Neural crest cell (in vitro differentiated cells): ENCODE results near the gene IL17A. TPM values are rescaled to one million over a fixed set of nuclear protein-coding genes. Genes with fewer than 3 reads are reported as not detected.

Experiments used
- DNase-seq: peaks from one replicate; pipeline ENCODE4 v3.0.0; 2021; ENCODE audit warnings: low read depth, mixed read lengths, low spot score
- H3K27ac Mint-ChIP-seq: one replicate; pipeline ENCODE4 v1.8.0; 2021; ENCODE audit warnings: mild to moderate bottlenecking, mixed read lengths; ENCODE audit not compliant: unreplicated experiment
- H3K27me3 Mint-ChIP-seq: 2 replicates; pipeline ENCODE4 v1.8.0; 2021; ENCODE audit warnings: low read depth, mild to moderate bottlenecking, mixed read lengths
- H3K36me3 Mint-ChIP-seq: 2 replicates; pipeline ENCODE4 v1.8.0; 2021; ENCODE audit warnings: low read depth, mild to moderate bottlenecking, mixed read lengths
- H3K4me1 Mint-ChIP-seq: 2 replicates; pipeline ENCODE4 v1.8.0; 2021; ENCODE audit warnings: mixed read lengths
- H3K4me3 Mint-ChIP-seq: one replicate; pipeline ENCODE4 v1.8.0; 2021; ENCODE audit warnings: mild to moderate bottlenecking, mixed read lengths
- H3K9me3 Mint-ChIP-seq: 2 replicates; pipeline ENCODE4 v1.8.0; 2021; ENCODE audit warnings: mixed read lengths
- long read RNA-seq: library from polyadenylated mRNA; unstranded; transcript quantifications from one replicate; pipeline ENCODE4 v2.0.0, GENCODE V29; 2020
- total RNA-seq: library from RNA; stranded (reverse); gene quantifications from 2 replicates; pipeline ENCODE4 v1.2.1, GENCODE V29; 2021
- TF ChIP-seq, protein P1 (sequence below): fragments of 200-600 bp; sonication (generic); conservative IDR thresholded peaks from 2 replicates; pipeline ENCODE4 v1.5.0; 2021; ENCODE audit warnings: antibody characterized with exemption, mild to moderate bottlenecking

The IL17A gene
- total RNA-seq: not detected in 2 replicates
- long read RNA-seq: 0 reads

- Mint-ChIP-seq H3K9me3 (peaks cover 4% of the 10 kb centered on the region), H3K4me1 (no peaks in the 10 kb centered on the region), H3K36me3 (no peaks in the 10 kb centered on the region), H3K27ac (no peak within 1 kb of the TSS), H3K4me3 (no peak within 1 kb of the TSS), H3K27me3 (peaks cover 4% of the 10 kb centered on the region)
- DNase-seq: no peak
- TF ChIP-seq, protein P1, sequence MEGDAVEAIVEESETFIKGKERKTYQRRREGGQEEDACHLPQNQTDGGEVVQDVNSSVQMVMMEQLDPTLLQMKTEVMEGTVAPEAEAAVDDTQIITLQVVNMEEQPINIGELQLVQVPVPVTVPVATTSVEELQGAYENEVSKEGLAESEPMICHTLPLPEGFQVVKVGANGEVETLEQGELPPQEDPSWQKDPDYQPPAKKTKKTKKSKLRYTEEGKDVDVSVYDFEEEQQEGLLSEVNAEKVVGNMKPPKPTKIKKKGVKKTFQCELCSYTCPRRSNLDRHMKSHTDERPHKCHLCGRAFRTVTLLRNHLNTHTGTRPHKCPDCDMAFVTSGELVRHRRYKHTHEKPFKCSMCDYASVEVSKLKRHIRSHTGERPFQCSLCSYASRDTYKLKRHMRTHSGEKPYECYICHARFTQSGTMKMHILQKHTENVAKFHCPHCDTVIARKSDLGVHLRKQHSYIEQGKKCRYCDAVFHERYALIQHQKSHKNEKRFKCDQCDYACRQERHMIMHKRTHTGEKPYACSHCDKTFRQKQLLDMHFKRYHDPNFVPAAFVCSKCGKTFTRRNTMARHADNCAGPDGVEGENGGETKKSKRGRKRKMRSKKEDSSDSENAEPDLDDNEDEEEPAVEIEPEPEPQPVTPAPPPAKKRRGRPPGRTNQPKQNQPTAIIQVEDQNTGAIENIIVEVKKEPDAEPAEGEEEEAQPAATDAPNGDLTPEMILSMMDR: no peak
Measured at GRCh38 chr6:52186075-52186474, at the start of gene IL17A. TSS of gene IL17A (plus strand) at chr6:52186375. CDS start at chr6:52186432, 57 bp downstream.

DNA sequence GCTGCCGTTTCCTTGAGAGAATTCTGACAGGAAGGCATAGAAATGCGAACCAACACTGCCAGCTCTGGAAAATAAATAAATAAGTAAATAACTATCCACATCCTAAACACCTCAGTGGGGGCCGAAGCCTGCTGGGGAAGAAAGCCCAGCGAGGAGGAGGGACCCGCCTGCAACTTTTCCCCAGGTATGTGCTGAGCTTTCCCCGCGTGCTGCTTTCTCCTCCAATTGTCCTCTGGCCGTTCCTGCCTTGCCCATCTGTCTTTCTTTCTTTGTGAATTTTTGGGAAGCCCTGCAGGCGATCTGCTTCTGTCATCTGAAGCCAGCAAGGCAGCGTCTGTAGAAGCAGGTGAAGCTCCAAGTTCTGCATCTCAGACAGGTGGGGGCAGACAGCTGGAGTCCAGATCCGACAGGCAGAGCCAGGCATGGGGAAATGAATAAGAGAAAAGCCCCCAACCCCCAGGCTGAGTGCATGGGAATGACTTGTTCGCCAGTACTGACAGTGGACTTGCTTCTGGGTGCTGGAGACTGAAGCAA is 49.2 kb upstream of the IL17A start:
- TF ChIP-seq, protein P1: no peak
- Mint-ChIP-seq H3K27me3 (peaks cover 10% of the 10 kb centered on the region), H3K36me3 (no peaks in the 10 kb centered on the region), H3K4me3 (no peak overlapping the region), H3K9me3 (no peaks in the 10 kb centered on the region), H3K27ac (no peak overlapping the region), H3K4me1 (no peaks in the 10 kb centered on the region)
- no peak for DNase-seq

DNA sequence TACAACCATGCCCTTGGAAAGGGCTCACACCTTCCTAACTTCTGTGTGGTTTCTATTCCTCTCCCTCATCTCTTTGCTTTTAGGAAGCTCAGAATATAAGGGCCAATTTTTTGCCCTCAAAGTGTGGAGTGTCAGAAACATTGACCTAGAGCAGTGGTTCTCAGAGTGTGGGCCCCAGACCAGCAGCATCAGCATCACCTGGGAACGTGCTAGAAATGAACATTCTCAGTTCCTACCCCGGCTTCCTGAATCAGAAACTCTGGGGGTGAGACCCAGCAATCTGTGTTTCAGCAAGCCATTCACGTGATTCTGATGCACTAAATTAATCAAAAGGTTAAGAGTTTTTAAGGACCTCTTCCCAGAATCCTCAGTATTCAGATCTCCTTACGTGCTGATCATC is 47.9 kb upstream of the IL17A start:
- Mint-ChIP-seq H3K36me3 (no peaks in the 10 kb centered on the region), H3K9me3 (no peaks in the 10 kb centered on the region), H3K27ac (no peak overlapping the region), H3K4me1 (no peaks in the 10 kb centered on the region), H3K27me3 (peaks cover 16% of the 10 kb centered on the region), H3K4me3 (no peak overlapping the region)
- no peak for DNase-seq
- TF ChIP-seq, protein P1: no peak

DNA sequence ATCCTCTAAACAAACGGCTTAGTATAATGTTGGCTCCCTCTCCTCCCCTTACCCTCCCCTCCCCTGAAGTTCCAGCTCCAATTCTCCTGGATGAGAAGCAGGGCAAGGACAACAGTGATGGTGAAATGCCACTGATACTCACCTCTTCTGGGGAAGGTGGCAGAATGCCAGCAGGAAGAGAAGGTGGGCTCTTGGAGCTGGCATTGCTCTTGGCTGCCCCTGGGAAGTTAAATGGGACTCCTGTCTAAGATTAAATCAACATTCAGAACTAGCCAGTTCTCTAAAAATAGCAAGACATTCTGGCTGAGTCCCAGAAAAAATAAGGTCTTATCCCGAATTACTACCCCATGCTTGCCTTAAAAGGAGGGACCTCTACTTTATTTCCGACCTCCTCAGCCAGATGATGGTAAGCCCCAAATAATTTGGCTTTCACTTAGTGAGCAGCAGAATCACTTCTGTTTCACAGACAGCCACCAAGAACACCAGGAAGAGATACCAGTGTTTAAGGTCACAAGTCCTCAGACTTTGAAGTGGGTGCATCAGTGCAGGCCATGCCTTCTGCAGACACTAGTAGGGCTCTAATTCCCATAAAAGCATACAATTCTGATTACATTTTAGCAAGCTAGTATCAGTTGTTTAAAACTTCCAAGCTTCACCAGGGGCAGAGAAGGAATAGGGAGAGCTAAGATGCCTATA is 46.0 kb upstream of the IL17A start:
- Mint-ChIP-seq H3K27me3 (peaks cover 24% of the 10 kb centered on the region), H3K27ac (no peak overlapping the region), H3K36me3 (no peaks in the 10 kb centered on the region), H3K9me3 (no peaks in the 10 kb centered on the region), H3K4me3 (no peak overlapping the region), H3K4me1 (no peaks in the 10 kb centered on the region)
- no peak for DNase-seq
- TF ChIP-seq, protein P1: no peak

GRCh38 chr6:52141596-52141995 is 44.6 kb upstream of the IL17A start:
- TF ChIP-seq, protein P1: no peak
- no peaks in the 10 kb centered on the region for H3K36me3 Mint-ChIP-seq
- peaks cover 32% of the 10 kb centered on the region for H3K27me3 Mint-ChIP-seq
- H3K27ac Mint-ChIP-seq: no peak overlapping the region
- H3K4me3 Mint-ChIP-seq: no peak overlapping the region
- H3K9me3 Mint-ChIP-seq: no peaks in the 10 kb centered on the region
- H3K4me1 Mint-ChIP-seq: no peaks in the 10 kb centered on the region
- no peak for DNase-seq
